Osteoblast (primary cell): ENCODE data around the gene LZIC. TPM values are rescaled to one million over a fixed set of nuclear protein-coding genes. Genes with fewer than 3 reads are reported as not detected.
"Not testable (repeated sequence)": the region's sequence is repeated elsewhere in the genome, so short reads cannot be mapped to it uniquely, and the experiment has no call there.

ENCODE experiments used
- DNase-seq: peaks from one replicate; pipeline ENCODE4 v3.0.0; 2011; ENCODE audit warnings: low spot score, mixed read lengths; ENCODE audit not compliant: insufficient read length; ENCODE audit errors: missing footprints
- H2AFZ ChIP-seq: 2 replicates; pipeline ENCODE4 v1.6.0; 2011; ENCODE audit warnings: mild to moderate bottlenecking, low read length
- H3K27ac ChIP-seq: 2 replicates; pipeline ENCODE4 v1.5.1; 2011; ENCODE audit warnings: mild to moderate bottlenecking, low read depth, low read length, moderate library complexity
- H3K27me3 ChIP-seq: 2 replicates; pipeline ENCODE4 v1.6.0; 2012; ENCODE audit warnings: mild to moderate bottlenecking, control low read depth, inconsistent platforms, low read length, moderate library complexity; ENCODE audit not compliant: insufficient read depth
- H3K36me3 ChIP-seq: 2 replicates; pipeline ENCODE4 v1.5.1; 2011; ENCODE audit warnings: mild to moderate bottlenecking, low read length, control low read depth, moderate library complexity; ENCODE audit not compliant: insufficient read depth
- H3K4me1 ChIP-seq: 2 replicates; pipeline ENCODE4 v1.5.1; 2011; ENCODE audit warnings: mild to moderate bottlenecking, low read length, control low read depth, moderate library complexity; ENCODE audit not compliant: insufficient read depth
- H3K4me2 ChIP-seq: 2 replicates; pipeline ENCODE4 v1.6.0; 2011; ENCODE audit warnings: mild to moderate bottlenecking, low read length; ENCODE audit not compliant: insufficient read depth
- H3K4me3 ChIP-seq: fragments of 200-600 bp; sonication (generic); 3 replicates; pipeline ENCODE4 v1.5.1; 2012; ENCODE audit warnings: mild to moderate bottlenecking, low read length, inconsistent platforms; ENCODE audit not compliant: insufficient read depth
- H3K79me2 ChIP-seq: 2 replicates; pipeline ENCODE4 v1.6.0; 2012; ENCODE audit warnings: mild to moderate bottlenecking, low read length, control low read depth, inconsistent platforms; ENCODE audit not compliant: insufficient read depth
- H3K9me3 ChIP-seq: 2 replicates; pipeline ENCODE4 v1.5.1; 2011; ENCODE audit warnings: low read depth, low read length, control low read depth
- H4K20me1 ChIP-seq: 2 replicates; pipeline ENCODE4 v1.6.0; 2012; ENCODE audit warnings: mild to moderate bottlenecking, low read length, control low read depth; ENCODE audit not compliant: insufficient read depth
- CTCF ChIP-seq: IDR thresholded peaks from 2 replicates; pipeline ENCODE4 v1.5.1; 2011; ENCODE audit warnings: mild to moderate bottlenecking, low read depth, low read length, moderate library complexity; ENCODE audit errors: extremely low read depth
- total RNA-seq: library from RNA; depleted of rRNA; stranded (reverse); fragments of >200 nt; gene quantifications from 2 replicates; pipeline ENCODE4 v1.2.3, GENCODE V29; 2012

LZIC gene
- total RNA-seq, 1 donor, result 37.6 TPM

GRCh38 chr1:9917901-9918300 is 25.3 kb downstream of the LZIC start:
- H3K4me2 ChIP-seq, result no peak overlapping the region
- no peak overlapping the region for H3K4me3 ChIP-seq
- H3K4me1 ChIP-seq, result no peaks in the 10 kb centered on the region
- no peak overlapping the region for H3K27ac ChIP-seq
- H3K79me2 ChIP-seq, result no peaks in the 10 kb centered on the region
- H3K9me3 ChIP-seq, result no peaks in the 10 kb centered on the region
- H2AFZ ChIP-seq, result no peak overlapping the region
- H3K36me3 ChIP-seq, result no peaks in the 10 kb centered on the region
- H3K27me3 ChIP-seq, result peaks cover 5% of the 10 kb centered on the region
- no peak for DNase-seq
- TF ChIP-seq CTCF, result no peak
- no peaks in the 10 kb centered on the region for H4K20me1 ChIP-seq

DNA sequence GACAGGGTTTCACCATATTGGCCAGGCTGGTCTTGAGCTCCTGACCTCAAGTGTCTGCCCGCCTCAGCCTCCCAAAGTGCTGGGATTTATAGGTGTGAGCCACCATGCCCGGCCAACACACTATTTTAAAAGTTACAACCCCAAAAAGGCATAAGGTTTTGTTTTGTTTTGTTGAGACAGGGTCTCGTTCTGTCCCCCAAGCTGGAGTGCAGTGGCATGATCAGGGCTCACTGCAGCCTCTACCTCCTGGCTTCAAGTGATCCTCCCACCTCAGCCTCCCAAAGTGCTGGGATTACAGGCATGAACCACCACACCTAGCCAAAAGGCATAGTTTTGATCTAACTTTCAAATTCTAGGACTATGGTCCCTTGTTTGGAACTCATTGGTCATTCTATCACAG is 25.7 kb downstream of the LZIC start:
- not testable (repeated sequence) for H3K4me2 ChIP-seq, DNase-seq, H3K4me3 ChIP-seq, H3K79me2 ChIP-seq, H2AFZ ChIP-seq, H3K27me3 ChIP-seq, H4K20me1 ChIP-seq, H3K9me3 ChIP-seq, H3K36me3 ChIP-seq, H3K4me1 ChIP-seq, H3K27ac ChIP-seq

- Histone ChIP-seq H3K4me1 (no peaks in the 10 kb centered on the region), H3K36me3 (no peaks in the 10 kb centered on the region), H3K27ac (no peak overlapping the region), H3K4me3 (no peak overlapping the region), H3K27me3 (peaks cover 5% of the 10 kb centered on the region), H4K20me1 (no peaks in the 10 kb centered on the region), H2AFZ (no peak overlapping the region), H3K9me3 (no peaks in the 10 kb centered on the region), H3K79me2 (no peaks in the 10 kb centered on the region), H3K4me2 (no peak overlapping the region)
- no peak for DNase-seq
- no peak for TF ChIP-seq CTCF
Observed at GRCh38 chr1:9916452-9916851, 26.7 kb downstream of the LZIC start.

- H2AFZ ChIP-seq, result no peak overlapping the region
- peaks cover 5% of the 10 kb centered on the region for H3K4me1 ChIP-seq
- TF ChIP-seq CTCF, result no peak
- no peak overlapping the region for H3K27ac ChIP-seq
- no peak overlapping the region for H3K4me2 ChIP-seq
- DNase-seq, result no peak
- no peaks in the 10 kb centered on the region for H3K9me3 ChIP-seq
- H3K36me3 ChIP-seq, result no peaks in the 10 kb centered on the region
- H3K4me3 ChIP-seq, result no peak overlapping the region
- peaks cover 5% of the 10 kb centered on the region for H3K27me3 ChIP-seq
- H3K79me2 ChIP-seq, result peaks cover 1% of the 10 kb centered on the region
- no peaks in the 10 kb centered on the region for H4K20me1 ChIP-seq
Observed at GRCh38 chr1:9914610-9914937, 28.6 kb downstream of the LZIC start.
